ENCODE results near the gene NFATC4. TPM values are rescaled to one million over a fixed set of nuclear protein-coding genes. Genes with fewer than 3 reads are reported as not detected.

NFATC4 gene
- total and polyA plus RNA-seq, 2 experiments from 2014 or later: 20.9 to 26.6 TPM

- TF ChIP-seq REST (IDR thresholded peaks at IDR 0.05; ENCODE audit: unreplicated experiment) (no peak), EZH2phosphoT487 (IDR thresholded peaks at IDR 0.05; ENCODE audit: unreplicated experiment) (no peak)
Measured at GRCh38 chr14:24325963-24326362, 42.0 kb upstream of the NFATC4 start (continued).

GRCh38 chr14:24327303-24327702 lies 40.7 kb upstream of the NFATC4 start:
- H3K36me3 Mint-ChIP-seq (ENCODE audit: low read depth): no peaks in the 10 kb centered on the region; the same call in 2 of the 3 replicates
- no peak overlapping the region for H3K27ac Mint-ChIP-seq
- Histone ChIP-seq H3K4me1 (ENCODE audit: insufficient read depth) (no peaks in the 10 kb centered on the region; the same call in 1 of the 2 replicates), H3K4me3 (no peak overlapping the region), H3K27ac (ENCODE audit: low read depth) (no peak overlapping the region), H3K9me2 (ENCODE audit: insufficient read depth) (no peaks in the 10 kb centered on the region), H3K36me3 (ENCODE audit: insufficient read depth) (no peaks in the 10 kb centered on the region), H3K27me3 (ENCODE audit: insufficient read depth) (peaks cover 41% of the 10 kb centered on the region), H2AFZ (no peak overlapping the region), H3K4me2 (no peak overlapping the region), H3F3A (replicated peaks; ENCODE audit: low read depth) (no peaks in the 10 kb centered on the region), H4K20me1 (replicated peaks; ENCODE audit: insufficient read depth) (no peaks in the 10 kb centered on the region; the same call in 1 of the 2 replicates), H3K79me2 (replicated peaks; ENCODE audit: insufficient read depth) (no peaks in the 10 kb centered on the region)
- peaks cover 36% of the 10 kb centered on the region for H3K27me3 Mint-ChIP-seq (ENCODE audit: insufficient read depth, low read depth, poor library complexity)
- peaks cover 3% of the 10 kb centered on the region; the same call in 2 of the 3 replicates for H3K4me1 Mint-ChIP-seq
- DNase-seq (ENCODE audit: low spot score) (no peak), ATAC-seq (no peak)
- no peaks in the 10 kb centered on the region; the same call in 2 of the 3 replicates for H3K9me3 Mint-ChIP-seq
- TF ChIP-seq REST (IDR thresholded peaks at IDR 0.05; ENCODE audit: unreplicated experiment) (no peak), EZH2 (IDR thresholded peaks at IDR 0.05; ENCODE audit: low read depth, unreplicated experiment) (no peak), ZNF462 (CRISPR knock-in tag; IDR thresholded peaks at IDR 0.05) (no peak), NANOG (IDR thresholded peaks at IDR 0.05; ENCODE audit: borderline replicate concordance) (no peak), EZH2phosphoT487 (IDR thresholded peaks at IDR 0.05; ENCODE audit: unreplicated experiment) (no peak), ETS1 (IDR thresholded peaks at IDR 0.05) (no peak), ZNF331 (CRISPR knock-in tag; IDR thresholded peaks at IDR 0.05; ENCODE audit: low read depth) (no peak), ZNF114 (CRISPR knock-in tag; IDR thresholded peaks at IDR 0.05) (no peak), CREB1 (CRISPR knock-in tag; IDR thresholded peaks at IDR 0.05; ENCODE audit: low read depth) (no peak), JUNB (IDR thresholded peaks at IDR 0.05; ENCODE audit: unreplicated experiment) (no peak)
- H3K4me3 Mint-ChIP-seq: no peak overlapping the region

All from GM23338 (cell line).